Activated naive CD4-positive, alpha-beta T cell treated with anti-CD3 and anti-CD28 coated beads, Interleukin-2, amount 50 U/mL, for 24 hours (primary cell): ENCODE measurements around the gene SDHB.

Experiments
- H3K27ac Mint-ChIP-seq: one replicate; pipeline ENCODE4 v1.8.0; 2021; ENCODE audit warnings: mild to moderate bottlenecking, mixed read lengths
- H3K27me3 Mint-ChIP-seq: one replicate; pipeline ENCODE4 v1.8.0; 2021; ENCODE audit warnings: mixed read lengths
- H3K36me3 Mint-ChIP-seq: one replicate; pipeline ENCODE4 v1.8.0; 2021; ENCODE audit warnings: mixed read lengths
- H3K4me1 Mint-ChIP-seq: one replicate; pipeline ENCODE4 v1.8.0; 2021; ENCODE audit warnings: mixed read lengths
- H3K4me3 Mint-ChIP-seq: one replicate; pipeline ENCODE4 v1.8.0; 2021; ENCODE audit warnings: mild to moderate bottlenecking, mixed read lengths
- H3K9me3 Mint-ChIP-seq: one replicate; pipeline ENCODE4 v1.8.0; 2021; ENCODE audit warnings: mixed read lengths

The SDHB gene

DNA sequence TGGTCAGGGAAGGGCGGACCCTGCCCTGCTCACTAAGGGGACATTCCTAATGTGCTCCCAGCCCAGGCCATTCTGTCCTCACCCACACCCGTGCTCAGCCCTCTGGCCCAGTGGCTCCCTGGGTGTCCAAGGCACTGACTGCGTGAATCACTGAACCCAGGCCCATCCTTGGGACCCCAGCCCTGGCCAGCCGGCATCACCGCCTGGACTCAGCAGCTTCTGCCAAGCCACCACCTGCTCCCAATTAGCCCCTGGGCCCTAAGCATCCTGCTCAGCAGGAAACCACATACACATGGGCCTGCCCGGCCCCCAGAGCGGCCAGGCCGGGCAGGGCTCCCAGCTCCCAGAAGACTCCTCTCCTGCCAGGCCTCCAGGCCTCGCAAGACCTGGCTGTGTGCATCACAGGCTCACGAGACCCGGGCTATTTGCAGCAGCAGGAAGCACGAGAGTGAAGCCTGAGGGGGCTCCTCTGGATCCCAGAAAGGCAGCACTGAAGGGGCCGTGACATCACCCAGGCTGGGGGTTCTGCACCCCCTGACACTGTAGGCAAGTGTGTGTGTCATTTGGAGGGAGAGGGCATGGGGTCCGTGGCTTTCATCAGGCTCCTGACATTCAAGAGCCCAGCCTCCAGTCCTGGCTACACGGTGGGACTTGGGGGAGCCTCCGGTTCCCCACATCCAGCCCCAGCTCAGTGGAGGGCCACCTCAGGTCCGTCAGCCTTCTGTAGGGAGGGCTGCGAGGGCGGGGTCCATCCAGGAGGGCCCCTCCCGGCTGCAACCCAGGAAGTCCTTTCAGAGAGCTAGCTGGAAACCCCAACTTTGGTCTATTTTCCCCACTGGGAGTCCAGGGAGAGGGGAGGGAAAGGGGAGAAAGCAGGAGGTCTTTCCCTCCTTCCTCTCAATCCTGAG lies 75.0 kb downstream of the SDHB start:
- H3K4me1 Mint-ChIP-seq = peaks cover 10% of the 10 kb centered on the region
- H3K9me3 Mint-ChIP-seq = no peaks in the 10 kb centered on the region
- H3K27ac Mint-ChIP-seq = no peak overlapping the region
- H3K4me3 Mint-ChIP-seq = no peak overlapping the region
- H3K27me3 Mint-ChIP-seq = peaks cover 20% of the 10 kb centered on the region
- H3K36me3 Mint-ChIP-seq = no peaks in the 10 kb centered on the region

- no peaks in the 10 kb centered on the region for H3K36me3 Mint-ChIP-seq
- H3K27ac Mint-ChIP-seq = no peak overlapping the region
- peaks cover 15% of the 10 kb centered on the region for H3K27me3 Mint-ChIP-seq
- H3K4me3 Mint-ChIP-seq = no peak overlapping the region
- peaks cover 10% of the 10 kb centered on the region for H3K4me1 Mint-ChIP-seq
- no peaks in the 10 kb centered on the region for H3K9me3 Mint-ChIP-seq
Observed at GRCh38 chr1:16978139-16978538, 75.7 kb downstream of the SDHB start.

GRCh38 chr1:16977377-16977776 lies 76.5 kb downstream of the SDHB start:
- peaks cover 11% of the 10 kb centered on the region for H3K27me3 Mint-ChIP-seq
- H3K4me3 Mint-ChIP-seq = no peak overlapping the region
- H3K36me3 Mint-ChIP-seq = no peaks in the 10 kb centered on the region
- peaks cover 10% of the 10 kb centered on the region for H3K4me1 Mint-ChIP-seq
- H3K27ac Mint-ChIP-seq = no peak overlapping the region
- H3K9me3 Mint-ChIP-seq = no peaks in the 10 kb centered on the region

GRCh38 chr1:16976966-16977365 lies 76.9 kb downstream of the SDHB start:
- H3K4me3 Mint-ChIP-seq = no peak overlapping the region

DNA sequence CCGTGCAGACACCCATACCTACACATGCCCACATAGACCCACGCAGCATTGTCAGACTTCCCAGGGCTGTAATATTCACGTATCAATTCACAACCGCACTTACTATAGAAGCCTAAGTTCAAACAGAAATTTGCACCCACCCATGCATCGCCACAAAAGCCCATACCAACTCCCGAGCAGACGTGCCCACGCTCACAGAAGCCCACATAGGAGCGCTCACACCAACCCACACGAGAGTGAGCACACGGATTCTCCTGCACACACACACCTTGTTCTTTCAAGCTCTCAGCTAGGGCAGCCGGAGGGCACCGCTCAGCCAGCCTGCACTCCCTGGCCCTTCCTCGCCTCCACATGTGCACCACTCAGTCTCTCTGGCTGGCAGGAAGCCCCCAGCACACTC lies 78.0 kb downstream of the SDHB start:
- Mint-ChIP-seq H3K27ac (no peak overlapping the region), H3K4me1 (peaks cover 3% of the 10 kb centered on the region), H3K27me3 (peaks cover 2% of the 10 kb centered on the region), H3K36me3 (no peaks in the 10 kb centered on the region), H3K9me3 (no peaks in the 10 kb centered on the region), H3K4me3 (no peak overlapping the region)

More at GRCh38 chr1:16976966-16977365, 76.9 kb downstream of the SDHB start:
- Mint-ChIP-seq H3K36me3 (no peaks in the 10 kb centered on the region), H3K9me3 (no peaks in the 10 kb centered on the region), H3K27me3 (peaks cover 10% of the 10 kb centered on the region), H3K4me1 (peaks cover 10% of the 10 kb centered on the region), H3K27ac (no peak overlapping the region)

DNA sequence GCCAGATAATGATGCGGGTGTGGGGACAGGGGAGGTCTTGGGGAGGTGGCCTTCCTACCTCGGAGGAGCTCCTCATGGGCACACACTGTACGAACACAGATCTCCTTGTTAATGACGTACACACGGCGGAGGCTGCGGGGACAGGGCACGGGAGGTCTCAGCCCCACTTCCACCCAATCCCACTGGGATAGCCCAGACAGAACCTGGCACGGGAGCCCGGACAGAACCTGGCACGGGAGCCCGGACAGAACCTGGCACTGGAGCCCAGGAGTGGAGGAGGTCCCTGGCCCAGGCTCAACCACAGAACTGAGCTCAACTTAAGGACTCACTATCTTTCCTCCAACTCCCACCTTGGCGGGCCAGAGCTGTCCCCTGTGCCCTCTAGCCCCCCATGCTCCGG lies 78.6 kb downstream of the SDHB start:
- H3K4me3 Mint-ChIP-seq = no peak overlapping the region

GRCh38 chr1:16973215-16973614 lies 80.6 kb downstream of the SDHB start:
- Mint-ChIP-seq H3K36me3 (no peaks in the 10 kb centered on the region), H3K4me3 (no peak overlapping the region), H3K9me3 (no peaks in the 10 kb centered on the region), H3K27ac (no peak overlapping the region), H3K4me1 (no peaks in the 10 kb centered on the region), H3K27me3 (no peaks in the 10 kb centered on the region)

More for the DNA sequence above, 78.6 kb downstream of the SDHB start:
- Mint-ChIP-seq H3K27ac (no peak overlapping the region), H3K27me3 (no peaks in the 10 kb centered on the region), H3K36me3 (no peaks in the 10 kb centered on the region), H3K9me3 (no peaks in the 10 kb centered on the region), H3K4me1 (no peaks in the 10 kb centered on the region)

GRCh38 chr1:16972189-16972895 lies 81.5 kb downstream of the SDHB start:
- H3K36me3 Mint-ChIP-seq = no peaks in the 10 kb centered on the region
- H3K4me1 Mint-ChIP-seq = no peaks in the 10 kb centered on the region
- H3K4me3 Mint-ChIP-seq = no peak overlapping the region
- H3K27me3 Mint-ChIP-seq = no peaks in the 10 kb centered on the region
- H3K9me3 Mint-ChIP-seq = no peaks in the 10 kb centered on the region
- peak overlapping the region; percentile 51 for H3K27ac Mint-ChIP-seq

GRCh38 chr1:16971341-16972188 lies 82.3 kb downstream of the SDHB start:
- no peak overlapping the region for H3K4me3 Mint-ChIP-seq
- H3K36me3 Mint-ChIP-seq = no peaks in the 10 kb centered on the region
- H3K27ac Mint-ChIP-seq = no peak overlapping the region
- no peaks in the 10 kb centered on the region for H3K9me3 Mint-ChIP-seq
- no peaks in the 10 kb centered on the region for H3K27me3 Mint-ChIP-seq
- H3K4me1 Mint-ChIP-seq = no peaks in the 10 kb centered on the region

DNA sequence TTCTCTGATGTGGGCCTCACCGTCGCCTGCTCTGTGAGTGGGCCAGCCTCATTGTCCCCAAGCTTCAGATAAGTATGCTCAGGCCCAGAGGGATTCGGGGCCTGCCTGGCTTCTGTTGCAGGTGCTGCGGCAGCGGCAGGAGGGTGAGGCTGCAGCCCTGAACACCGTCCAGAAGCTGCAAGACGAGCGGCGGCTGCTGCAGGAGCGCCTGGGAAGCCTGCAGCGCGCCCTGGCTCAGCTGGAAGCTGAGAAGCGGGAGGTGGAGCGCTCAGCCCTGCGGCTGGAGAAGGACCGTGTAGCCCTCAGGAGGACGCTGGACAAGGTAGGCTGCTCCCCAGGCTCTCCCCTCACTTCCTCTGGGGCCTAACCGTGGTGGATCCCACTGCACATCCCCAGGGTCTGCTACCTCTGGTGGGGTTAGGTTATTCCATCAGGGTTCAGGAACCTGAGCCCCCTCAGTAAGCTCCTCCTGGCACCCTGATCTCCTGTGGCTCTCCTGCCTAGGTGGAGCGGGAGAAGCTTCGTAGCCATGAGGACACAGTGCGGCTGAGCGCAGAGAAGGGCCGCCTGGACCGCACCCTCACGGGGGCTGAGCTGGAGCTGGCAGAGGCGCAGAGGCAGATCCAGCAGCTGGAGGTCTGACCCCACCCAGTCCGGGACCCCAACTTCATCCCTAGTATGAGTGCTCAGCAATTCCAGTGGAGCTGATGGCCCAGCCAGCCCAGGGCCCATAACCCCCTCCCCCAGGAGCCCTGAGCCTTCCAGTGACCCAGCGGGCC lies 83.5 kb downstream of the SDHB start:
- Mint-ChIP-seq H3K36me3 (peaks cover 2% of the 10 kb centered on the region), H3K9me3 (no peaks in the 10 kb centered on the region), H3K4me3 (no peak overlapping the region), H3K4me1 (no peaks in the 10 kb centered on the region), H3K27ac (no peak overlapping the region), H3K27me3 (no peaks in the 10 kb centered on the region)

DNA sequence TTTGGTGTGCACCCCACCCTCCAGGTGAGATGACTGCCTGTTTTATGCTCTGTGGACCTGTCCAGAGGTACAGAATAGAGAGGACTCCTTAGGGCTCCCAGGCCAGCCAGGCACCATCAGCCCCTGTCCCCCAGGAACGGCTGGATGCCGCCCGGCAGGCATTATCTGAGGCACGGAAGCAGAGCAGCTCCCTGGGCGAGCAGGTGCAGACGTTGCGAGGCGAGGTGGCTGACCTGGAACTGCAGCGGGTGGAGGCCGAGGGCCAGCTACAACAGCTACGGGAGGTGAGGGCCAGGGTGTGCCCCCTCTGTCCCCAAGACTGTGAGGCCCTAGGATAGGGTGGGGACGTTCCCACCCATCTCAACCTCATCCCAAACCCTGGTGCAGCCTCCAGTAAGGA lies 84.2 kb downstream of the SDHB start:
- no peaks in the 10 kb centered on the region for H3K27me3 Mint-ChIP-seq
- no peaks in the 10 kb centered on the region for H3K9me3 Mint-ChIP-seq
- H3K27ac Mint-ChIP-seq = no peak overlapping the region
- H3K36me3 Mint-ChIP-seq = peaks cover 2% of the 10 kb centered on the region
- H3K4me3 Mint-ChIP-seq = no peak overlapping the region
- no peaks in the 10 kb centered on the region for H3K4me1 Mint-ChIP-seq

- H3K27ac Mint-ChIP-seq = no peak overlapping the region
- H3K36me3 Mint-ChIP-seq = peaks cover 2% of the 10 kb centered on the region
- no peaks in the 10 kb centered on the region for H3K9me3 Mint-ChIP-seq
- H3K4me1 Mint-ChIP-seq = no peaks in the 10 kb centered on the region
- no peak overlapping the region for H3K4me3 Mint-ChIP-seq
- H3K27me3 Mint-ChIP-seq = no peaks in the 10 kb centered on the region
Observed at GRCh38 chr1:16969057-16969611, 84.7 kb downstream of the SDHB start.
